ENCODE data around the gene TULP4. TPM values are rescaled to one million over a fixed set of nuclear protein-coding genes. Genes with fewer than 3 reads are reported as not detected.

The TULP4 gene
- total and polyA plus RNA-seq, 2 of the 8 experiments (the other 6 are each of a cell fraction or from before 2014, with no cell fraction given): 7.7 to 51.6 TPM

DNA sequence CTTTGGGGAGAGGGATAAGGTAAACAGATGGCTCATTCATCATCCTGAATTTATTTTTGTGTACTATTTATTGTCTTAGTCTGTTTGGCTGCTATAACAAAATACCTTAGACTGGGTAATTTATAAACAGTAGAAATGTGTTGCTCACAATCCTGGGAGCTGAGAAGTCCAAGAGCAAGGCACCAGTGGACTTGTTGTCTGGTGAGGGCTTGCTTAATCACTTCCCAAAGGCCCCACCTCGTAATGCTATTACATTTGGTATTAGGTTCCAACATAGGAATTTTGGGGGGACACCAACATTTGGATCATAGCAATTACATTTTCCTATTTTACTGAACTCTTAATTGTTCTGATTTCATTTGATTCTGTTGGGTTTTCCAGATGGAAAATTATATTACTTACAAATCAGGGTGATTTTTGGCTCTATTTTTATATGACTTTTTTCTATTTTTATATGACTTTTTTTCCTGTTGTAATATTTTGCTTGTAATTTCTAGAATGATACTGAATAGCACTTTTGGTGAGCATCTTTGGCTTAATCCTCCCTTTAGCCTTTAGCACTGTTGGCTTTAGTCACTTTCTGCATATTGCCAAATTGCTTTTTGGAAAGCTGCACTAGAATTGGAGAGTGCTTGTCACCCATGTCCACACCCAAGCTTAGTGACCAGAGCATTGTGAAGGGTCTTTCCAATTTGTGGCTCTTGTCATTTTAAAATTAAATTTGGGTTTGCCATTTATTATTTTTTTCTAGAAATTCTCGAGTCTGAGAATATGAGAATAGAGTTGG lies 43.7 kb upstream of the TULP4 start (continued):
- TF ChIP-seq BACH1 (IDR thresholded peaks at IDR 0.05; ENCODE audit: low read length): no peak
- TF ChIP-seq BRCA1 (IDR thresholded peaks at IDR 0.05; ENCODE audit: low read depth, low read length): no peak
- no peak for TF ChIP-seq ZNF274 (IDR thresholded peaks at IDR 0.05; ENCODE audit: borderline replicate concordance, extremely low read depth, low read length)
- TF ChIP-seq CHD2 (IDR thresholded peaks at IDR 0.05; ENCODE audit: low read length): no peak
- TF ChIP-seq CREB1 (IDR thresholded peaks at IDR 0.05): no peak
- TF ChIP-seq, protein P1, sequence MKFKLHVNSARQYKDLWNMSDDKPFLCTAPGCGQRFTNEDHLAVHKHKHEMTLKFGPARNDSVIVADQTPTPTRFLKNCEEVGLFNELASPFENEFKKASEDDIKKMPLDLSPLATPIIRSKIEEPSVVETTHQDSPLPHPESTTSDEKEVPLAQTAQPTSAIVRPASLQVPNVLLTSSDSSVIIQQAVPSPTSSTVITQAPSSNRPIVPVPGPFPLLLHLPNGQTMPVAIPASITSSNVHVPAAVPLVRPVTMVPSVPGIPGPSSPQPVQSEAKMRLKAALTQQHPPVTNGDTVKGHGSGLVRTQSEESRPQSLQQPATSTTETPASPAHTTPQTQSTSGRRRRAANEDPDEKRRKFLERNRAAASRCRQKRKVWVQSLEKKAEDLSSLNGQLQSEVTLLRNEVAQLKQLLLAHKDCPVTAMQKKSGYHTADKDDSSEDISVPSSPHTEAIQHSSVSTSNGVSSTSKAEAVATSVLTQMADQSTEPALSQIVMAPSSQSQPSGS (IDR thresholded peaks at IDR 0.05; ENCODE audit: low read length): no peak
- no peak for TF ChIP-seq SAP30 (IDR thresholded peaks at IDR 0.05; ENCODE audit: insufficient read depth, insufficient replicate concordance, low read length)
- TF ChIP-seq ASH2L (IDR thresholded peaks at IDR 0.05; ENCODE audit: low read length): no peak
